Lung (tissue), 12 donors: ENCODE data around the gene TMEM131. TPM values are rescaled to one million over a fixed set of nuclear protein-coding genes. Genes with fewer than 3 reads are reported as not detected.

Experiments
- ATAC-seq: fragments of 200-7000 bp; cut with Tn5 transposase; one replicate; pipeline ENCODE4 v1.9.1; 2020; ENCODE audit warnings: moderate number of reproducible peaks; ENCODE audit not compliant: insufficient read depth, low FRiP score
- DNase-seq, 3 donors: peaks; one replicate each; pipeline ENCODE4 v3.0.0-alpha.2; 2013 to 2017
- H3K27ac ChIP-seq, 2 donors: one replicate each; pipeline ENCODE4 v1.5.1; 2013; ENCODE audit warnings: mild to moderate bottlenecking in 2 of 2, moderate library complexity in 2 of 2, control low read depth in 1 of 2, inconsistent platforms in 1 of 2, low read depth in 1 of 2, low read length in 1 of 2
- H3K27me3 ChIP-seq, 3 donors: one replicate each; pipeline ENCODE4 v1.5.1; 2013; ENCODE audit warnings: low read length in 2 of 3; ENCODE audit not compliant: control insufficient read depth in 3 of 3, insufficient read depth in 3 of 3
- H3K36me3 ChIP-seq, 4 donors: one replicate each; pipeline ENCODE4 v1.5.1; 2013; ENCODE audit warnings: low read length in 4 of 4, mild to moderate bottlenecking in 1 of 4, moderate library complexity in 1 of 4; ENCODE audit not compliant: control insufficient read depth in 4 of 4, insufficient read depth in 4 of 4
- H3K4me1 ChIP-seq, 5 donors: one replicate each; pipeline ENCODE4 v1.5.1; 2013; ENCODE audit warnings: low read length in 5 of 5, mild to moderate bottlenecking in 2 of 5, moderate library complexity in 1 of 5; ENCODE audit not compliant: control insufficient read depth in 5 of 5, insufficient read depth in 5 of 5
- H3K4me3 ChIP-seq: one replicate; pipeline ENCODE4 v1.5.1; 2013; ENCODE audit warnings: mild to moderate bottlenecking, control low read depth, moderate library complexity
- H3K9ac ChIP-seq, 2 donors: one replicate each; pipeline ENCODE4 v1.5.1; 2013; ENCODE audit warnings: low read length in 2 of 2, control low read depth in 1 of 2; ENCODE audit not compliant: insufficient read depth in 1 of 2
- H3K9me3 ChIP-seq, 4 donors: one replicate each; pipeline ENCODE4 v1.5.1; 2013; ENCODE audit warnings: low read length in 3 of 4, mild to moderate bottlenecking in 1 of 4, moderate library complexity in 1 of 4; ENCODE audit not compliant: control insufficient read depth in 4 of 4, insufficient read depth in 3 of 4
- CTCF ChIP-seq: IDR thresholded peaks from 2 replicates; pipeline ENCODE4 v1.5.1; 2012; ENCODE audit warnings: mild to moderate bottlenecking; ENCODE audit errors: control extremely low read depth, extremely low read depth
- WGBS, 2 donors: extraction: QIAGEN DNeasy Blood & Tissue Kit; methylation state at CpG; one replicate each; pipeline ENCODE4 v1.1.7; 2013; 5-methylcytosine and 5-hydroxymethylcytosine counted together
- polyA plus RNA-seq, 2 donors: library from polyadenylated mRNA; stranded (reverse); fragments of 200-250 nt; gene quantifications; one replicate each; pipeline ENCODE4 v1.2.1, GENCODE V29; 2013
- total RNA-seq, 2 donors: library from RNA; depleted of rRNA in 1 of 2; stranded (reverse); fragments of >200 nt in 1 of 2; gene quantifications; one replicate each; pipeline ENCODE4 v1.2.1, GENCODE V29; 2014 to 2021
- donor health status: control.
- donor health status: control.
- donor health status: Bipolar disorder and iron deficiency.
- donor health status: healthy.
- donor health status: DM: yes; HTN: yes; CAD: no.

The TMEM131 gene
- total and polyA plus RNA-seq, 4 donors, result 9.3 to 54.0 (median 23.7) TPM

DNA sequence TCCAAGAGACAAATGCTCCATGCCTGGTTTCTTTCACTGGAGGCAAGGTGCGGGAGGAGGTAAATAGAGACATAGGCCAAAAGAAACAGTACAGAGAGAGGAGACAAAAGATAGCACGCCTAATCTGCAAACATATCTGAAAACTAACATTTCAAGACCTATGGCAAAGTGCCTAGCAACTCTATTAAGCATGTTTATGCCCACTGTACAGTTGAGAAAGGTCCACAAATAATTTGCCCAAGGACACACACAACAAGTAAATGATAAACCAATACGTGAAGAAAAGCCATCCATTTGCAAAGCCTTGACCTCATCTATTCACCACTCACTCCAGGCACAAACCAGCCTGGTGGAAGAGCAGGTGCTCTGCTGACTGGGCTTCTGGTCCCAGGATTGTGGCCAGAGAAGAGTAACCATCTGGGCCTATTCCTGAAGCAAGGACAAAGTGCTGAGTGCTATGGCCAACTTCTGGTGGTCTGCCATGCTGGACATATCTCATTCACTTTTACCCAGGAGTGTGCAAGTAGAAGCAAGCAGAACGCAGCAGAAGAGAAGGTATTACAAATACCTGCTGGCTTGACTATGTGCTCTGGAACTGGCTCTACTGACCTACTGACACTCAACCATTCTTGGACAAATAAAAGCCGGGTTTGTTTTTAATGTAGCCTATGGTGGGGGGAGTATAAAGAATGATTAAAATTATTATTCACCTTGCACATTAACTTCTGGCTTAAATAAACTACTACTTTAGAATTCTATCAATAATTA, 25.3 kb downstream of the TMEM131 start:
- WGBS, 2 donors, result 87% methylated on average over 5 of the region's 5 CpGs
- H3K4me1 ChIP-seq, result peaks cover 0 to 23% (median 5%) of the 10 kb centered on the region in 5 donors
- no peak for TF ChIP-seq CTCF
- no peak overlapping the region for H3K27ac ChIP-seq
- H3K9ac ChIP-seq, result no peak overlapping the region
- H3K4me3 ChIP-seq, result no peak overlapping the region
- H3K27me3 ChIP-seq, result no peaks in the 10 kb centered on the region
- peaks cover 0 to 6% (median 0%) of the 10 kb centered on the region in 4 donors for H3K36me3 ChIP-seq
- no peak for ATAC-seq
- H3K9me3 ChIP-seq, result peaks cover 0 to 5% (median 2%) of the 10 kb centered on the region in 4 donors
- DNase-seq, result no peak

- DNase-seq (no peak), ATAC-seq (no peak)
- H3K27ac ChIP-seq, result no peak overlapping the region
- no peaks in the 10 kb centered on the region for H3K27me3 ChIP-seq
- H3K4me1 ChIP-seq, result peaks cover 0 to 23% (median 5%) of the 10 kb centered on the region in 5 donors
- H3K36me3 ChIP-seq, result peaks cover 0 to 6% (median 0%) of the 10 kb centered on the region in 4 donors
- 66 to 73% methylated on average over 4 of the region's 4 CpGs for WGBS, 2 donors
- H3K4me3 ChIP-seq, result no peak overlapping the region
- no peak overlapping the region for H3K9ac ChIP-seq
- no peak for TF ChIP-seq CTCF
- H3K9me3 ChIP-seq, result peaks cover 0 to 1% (median 0%) of the 10 kb centered on the region in 4 donors
These were observed 26.4 kb downstream of the TMEM131 start for GRCh38 chr2:97969081-97970067.

DNA sequence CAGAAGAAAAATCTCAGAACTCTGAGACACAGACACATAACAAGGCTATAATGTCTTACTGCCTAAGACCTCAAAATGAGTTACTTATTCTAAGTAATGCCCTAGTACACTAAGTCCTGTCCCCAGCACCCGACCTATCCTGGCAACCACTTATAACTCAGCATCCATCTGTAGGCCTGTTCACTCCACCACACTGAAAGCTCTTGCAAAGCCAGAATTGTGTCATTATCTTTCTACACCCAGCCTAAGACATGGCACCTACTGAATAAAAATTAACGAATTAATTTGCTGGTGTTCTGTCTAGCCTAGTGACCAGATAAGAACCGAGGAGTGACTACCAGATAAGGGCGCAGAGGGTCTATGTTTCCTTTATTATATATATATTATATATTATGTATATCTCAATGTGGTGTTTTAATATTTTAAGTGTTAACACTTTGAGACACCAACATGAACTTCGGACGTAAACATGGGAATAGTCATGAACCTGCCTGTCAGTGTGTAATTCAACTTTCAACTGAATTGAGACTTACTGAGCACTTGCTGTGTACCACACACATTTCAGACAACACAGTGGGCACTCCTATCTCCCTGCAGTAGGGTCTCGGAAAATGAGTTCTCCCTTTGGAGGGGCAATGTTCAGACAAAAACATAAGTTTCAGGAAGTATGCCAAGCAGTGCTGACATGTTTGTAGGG, 27.7 kb downstream of the TMEM131 start:
- no peaks in the 10 kb centered on the region for H3K27me3 ChIP-seq
- H3K4me3 ChIP-seq, result no peak overlapping the region
- TF ChIP-seq CTCF, result no peak
- H3K4me1 ChIP-seq, result peaks cover 0 to 25% (median 6%) of the 10 kb centered on the region in 5 donors
- H3K36me3 ChIP-seq, result no peaks in the 10 kb centered on the region
- WGBS, 2 donors, result 94 to 96% methylated on average over 7 of the region's 7 CpGs
- H3K9ac ChIP-seq, result no peak overlapping the region
- no peak overlapping the region for H3K27ac ChIP-seq
- no peak for ATAC-seq
- H3K9me3 ChIP-seq, result no peaks in the 10 kb centered on the region
- DNase-seq, result no peak
